Erythroblast (primary cell): ENCODE measurements around the gene NOSIP.

Experiments used
- GATA1 ChIP-seq: IDR thresholded peaks from 2 replicates; pipeline ENCODE4 v1.6.1; 2011; ENCODE audit warnings: low read depth, mild to moderate bottlenecking, control low read depth, low read length, moderate library complexity
- POLR2A ChIP-seq: IDR thresholded peaks from 2 replicates; pipeline ENCODE4 v1.6.1; 2011; ENCODE audit warnings: mild to moderate bottlenecking, low read length

- TF ChIP-seq POLR2A (no peak), GATA1 (no peak)
Observed at GRCh38 chr19:49605605-49606004, 25.2 kb upstream of the NOSIP start.
